ENCODE measurements around the gene ARHGEF4.

The ARHGEF4 gene

DNA sequence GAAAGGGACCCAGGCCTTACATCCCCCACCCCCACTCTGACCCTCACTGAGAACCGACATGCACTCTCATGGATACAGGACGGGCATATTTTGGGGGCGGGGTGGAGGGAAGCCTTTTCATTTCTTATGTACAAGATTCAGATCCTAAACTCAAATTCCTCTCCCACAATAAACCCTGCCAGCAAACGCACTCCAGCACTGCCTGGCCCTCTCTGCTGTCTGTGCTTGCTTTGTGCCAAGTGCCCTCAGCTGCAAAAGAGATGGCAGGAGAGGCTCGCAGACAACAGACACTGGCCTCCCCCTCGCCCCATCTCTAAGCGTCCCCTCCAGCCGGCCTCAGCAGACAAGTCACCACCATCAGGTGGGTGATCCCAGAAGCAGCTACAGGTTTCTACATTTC, 214.2 kb downstream of the ARHGEF4 start:
- H3K27ac ChIP-seq: no peak overlapping the region
- DNase-seq: no peak
- intact Hi-C loops (cut with DNase I; ENCODE audit: low total_unique reads): no loop called here
- peaks cover 70 to 100% (median 89%) of the 10 kb centered on the region in 3 donors for H3K36me3 ChIP-seq
- H3K4me1 ChIP-seq: peaks cover 0 to 4% (median 2%) of the 10 kb centered on the region in 4 donors
- H3K4me3 ChIP-seq: no peak overlapping the region
- H3K27me3 ChIP-seq: no peaks in the 10 kb centered on the region
- TF ChIP-seq, protein P1, sequence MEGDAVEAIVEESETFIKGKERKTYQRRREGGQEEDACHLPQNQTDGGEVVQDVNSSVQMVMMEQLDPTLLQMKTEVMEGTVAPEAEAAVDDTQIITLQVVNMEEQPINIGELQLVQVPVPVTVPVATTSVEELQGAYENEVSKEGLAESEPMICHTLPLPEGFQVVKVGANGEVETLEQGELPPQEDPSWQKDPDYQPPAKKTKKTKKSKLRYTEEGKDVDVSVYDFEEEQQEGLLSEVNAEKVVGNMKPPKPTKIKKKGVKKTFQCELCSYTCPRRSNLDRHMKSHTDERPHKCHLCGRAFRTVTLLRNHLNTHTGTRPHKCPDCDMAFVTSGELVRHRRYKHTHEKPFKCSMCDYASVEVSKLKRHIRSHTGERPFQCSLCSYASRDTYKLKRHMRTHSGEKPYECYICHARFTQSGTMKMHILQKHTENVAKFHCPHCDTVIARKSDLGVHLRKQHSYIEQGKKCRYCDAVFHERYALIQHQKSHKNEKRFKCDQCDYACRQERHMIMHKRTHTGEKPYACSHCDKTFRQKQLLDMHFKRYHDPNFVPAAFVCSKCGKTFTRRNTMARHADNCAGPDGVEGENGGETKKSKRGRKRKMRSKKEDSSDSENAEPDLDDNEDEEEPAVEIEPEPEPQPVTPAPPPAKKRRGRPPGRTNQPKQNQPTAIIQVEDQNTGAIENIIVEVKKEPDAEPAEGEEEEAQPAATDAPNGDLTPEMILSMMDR (IDR thresholded peaks at IDR 0.05): no peak
- no peaks in the 10 kb centered on the region for H3K9me3 ChIP-seq

DNA sequence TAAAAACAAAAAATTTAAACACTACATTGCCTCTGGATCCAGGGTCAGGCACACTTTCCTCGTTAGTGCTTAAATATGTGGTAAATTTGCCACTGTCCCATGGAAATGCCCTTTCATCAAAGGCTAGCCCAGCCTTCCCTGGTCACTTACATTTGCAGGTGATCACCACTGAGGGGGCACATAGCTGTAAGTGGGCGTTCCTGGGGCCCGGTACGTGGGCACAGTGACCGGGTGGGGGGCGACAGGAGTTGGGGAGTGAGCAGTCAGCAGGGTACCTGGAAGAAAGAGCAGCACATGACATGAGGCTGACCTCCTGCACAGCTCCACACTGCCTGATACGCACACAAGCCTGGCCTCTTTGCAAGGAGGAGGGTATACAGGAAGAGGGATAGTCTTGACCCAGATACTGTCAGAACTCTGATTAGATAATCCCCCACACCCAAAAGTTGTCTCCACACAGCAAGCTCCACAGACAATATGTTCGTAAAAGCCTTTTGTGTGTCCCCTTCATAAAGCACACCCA, 216.1 kb downstream of the ARHGEF4 start:
- no peak overlapping the region for H3K4me3 ChIP-seq
- peaks cover 58 to 90% (median 75%) of the 10 kb centered on the region in 3 donors for H3K36me3 ChIP-seq
- no peaks in the 10 kb centered on the region for H3K27me3 ChIP-seq
- H3K4me1 ChIP-seq: peaks cover 0 to 20% (median 9%) of the 10 kb centered on the region in 4 donors
- TF ChIP-seq, protein P1 (IDR thresholded peaks at IDR 0.05): no peak
- no peaks in the 10 kb centered on the region for H3K9me3 ChIP-seq
- intact Hi-C loops (cut with DNase I; ENCODE audit: low total_unique reads): no loop called here
- H3K27ac ChIP-seq: no peak overlapping the region
- DNase-seq: no peak

DNA sequence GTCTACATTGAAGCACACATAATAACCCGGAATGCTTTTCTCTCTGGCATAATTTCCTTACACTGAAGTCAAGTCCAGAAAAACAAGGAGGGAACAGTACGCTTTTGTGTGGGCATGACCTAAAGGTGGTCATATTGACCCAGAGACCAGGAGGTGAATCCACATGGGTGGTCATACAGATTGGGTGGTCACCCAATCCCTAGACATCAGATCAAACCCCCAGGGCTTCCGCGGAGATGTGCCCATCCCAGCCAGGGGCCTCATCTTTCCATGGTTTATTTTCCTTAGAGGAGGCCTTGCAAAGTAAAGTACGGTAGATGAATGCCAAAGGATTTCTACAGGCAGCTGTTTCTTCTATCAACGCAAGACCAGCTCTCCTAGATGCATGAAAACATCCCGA, 217.8 kb downstream of the ARHGEF4 start:
- no peaks in the 10 kb centered on the region for H3K27me3 ChIP-seq
- H3K9me3 ChIP-seq: no peaks in the 10 kb centered on the region
- TF ChIP-seq, protein P1 (IDR thresholded peaks at IDR 0.05): no peak
- intact Hi-C loops (cut with DNase I; ENCODE audit: low total_unique reads): no loop called here
- peaks cover 0 to 27% (median 11%) of the 10 kb centered on the region in 4 donors for H3K4me1 ChIP-seq
- no peak overlapping the region for H3K27ac ChIP-seq
- DNase-seq: no peak
- peaks cover 42 to 74% (median 59%) of the 10 kb centered on the region in 3 donors for H3K36me3 ChIP-seq
- no peak overlapping the region for H3K4me3 ChIP-seq

DNA sequence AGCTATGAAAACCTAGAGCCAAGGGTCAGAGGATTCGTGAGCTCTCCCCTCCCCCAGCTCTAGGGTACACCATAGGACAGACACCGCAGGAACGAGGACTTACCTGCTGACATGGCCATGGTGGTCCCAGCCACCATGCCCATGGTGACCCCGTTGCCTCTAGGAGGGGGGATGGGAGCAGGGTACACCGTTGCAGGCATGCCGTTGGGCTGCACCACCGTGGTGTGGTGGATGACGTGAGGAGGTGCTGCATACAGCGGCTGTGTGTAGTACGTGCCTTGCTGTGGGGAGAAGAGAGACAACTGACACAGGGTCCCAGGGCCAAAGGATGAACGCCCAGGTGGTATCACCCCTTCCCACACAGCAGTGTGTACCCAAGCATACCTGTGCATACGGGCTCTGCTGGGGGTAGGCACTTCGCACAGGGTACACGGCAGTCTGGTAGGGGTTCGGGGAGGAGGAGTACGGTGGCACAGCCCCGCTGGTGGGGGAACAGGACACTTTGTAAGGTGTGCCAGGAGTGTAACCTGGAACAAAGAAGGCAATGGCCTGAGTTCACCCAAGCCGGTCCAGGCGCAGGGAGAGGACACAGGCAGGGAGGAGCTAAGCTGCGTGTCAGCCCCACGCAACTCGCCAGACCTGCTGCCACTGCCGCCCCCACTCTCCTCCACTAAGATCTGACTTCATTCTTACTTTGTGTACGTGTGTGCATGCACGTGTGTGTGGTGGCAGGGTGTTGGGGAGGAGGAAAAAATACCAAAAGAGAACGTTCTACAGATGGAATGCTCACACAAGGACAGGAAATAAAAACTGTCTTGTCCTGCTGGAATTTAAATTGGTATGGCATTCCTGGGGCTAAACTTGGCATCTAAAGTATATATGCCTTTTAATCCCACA, 218.7 kb downstream of the ARHGEF4 start:
- H3K4me3 ChIP-seq: no peak overlapping the region
- H3K36me3 ChIP-seq: peaks cover 34 to 72% (median 50%) of the 10 kb centered on the region in 3 donors
- H3K4me1 ChIP-seq: peaks cover 0 to 27% (median 11%) of the 10 kb centered on the region in 4 donors
- TF ChIP-seq, protein P1 (IDR thresholded peaks at IDR 0.05): no peak
- intact Hi-C loops (cut with DNase I; ENCODE audit: low total_unique reads): no loop called here
- no peak overlapping the region for H3K27ac ChIP-seq
- no peak for DNase-seq
- H3K27me3 ChIP-seq: no peaks in the 10 kb centered on the region
- H3K9me3 ChIP-seq: no peaks in the 10 kb centered on the region

DNA sequence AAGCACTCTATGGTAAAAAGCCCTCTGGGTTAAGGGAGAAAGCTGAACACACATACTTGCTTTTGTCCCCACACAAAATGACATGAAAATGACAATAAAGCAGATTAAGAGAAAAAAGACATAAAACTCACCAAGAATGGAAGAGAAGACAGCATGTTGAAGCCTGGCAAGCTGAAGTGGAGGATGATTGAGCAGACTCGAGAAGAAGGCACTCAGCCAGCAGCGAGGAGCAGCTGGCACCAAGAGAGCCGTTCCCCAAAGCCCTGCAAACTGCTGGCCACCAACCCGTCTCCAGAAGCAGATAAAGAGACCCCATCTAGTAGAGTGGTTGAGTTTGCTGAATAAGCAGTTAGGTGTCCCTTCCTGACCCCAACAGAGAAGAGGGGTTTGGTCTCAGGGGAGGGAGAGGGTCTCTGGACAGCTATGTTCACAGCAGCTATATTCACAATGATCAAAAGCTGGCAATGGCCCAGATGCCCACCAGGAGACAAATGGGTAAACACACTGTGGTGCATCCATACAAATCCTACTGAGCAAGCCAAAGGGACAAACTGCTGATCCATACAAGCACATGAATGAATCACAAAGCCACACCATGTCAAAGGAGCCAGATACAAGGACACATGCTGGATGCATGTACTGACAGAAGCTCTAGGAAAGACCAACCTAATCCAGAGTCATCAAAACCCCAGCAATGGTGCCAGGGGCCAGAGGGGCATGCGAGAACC, 219.7 kb downstream of the ARHGEF4 start:
- intact Hi-C loops (cut with DNase I; ENCODE audit: low total_unique reads): no loop called here
- H3K9me3 ChIP-seq: no peaks in the 10 kb centered on the region
- H3K4me3 ChIP-seq: no peak overlapping the region
- H3K27ac ChIP-seq: no peak overlapping the region
- H3K4me1 ChIP-seq: peaks cover 0 to 27% (median 11%) of the 10 kb centered on the region in 4 donors
- H3K27me3 ChIP-seq: no peaks in the 10 kb centered on the region
- no peak for DNase-seq
- TF ChIP-seq, protein P1 (IDR thresholded peaks at IDR 0.05): no peak
- H3K36me3 ChIP-seq: peaks cover 26 to 68% (median 42%) of the 10 kb centered on the region in 3 donors
